IPS-18a (cell line): ENCODE measurements around the gene GMEB2.
"Not testable (repeated sequence)": the region's sequence is repeated elsewhere in the genome, so short reads cannot be mapped to it uniquely, and the experiment has no call there.

Source experiments
- H3K27ac ChIP-seq: one replicate; pipeline ENCODE4 v1.5.1; 2013; ENCODE audit warnings: low read length
- H3K27me3 ChIP-seq: one replicate; pipeline ENCODE4 v1.6.1; 2013; ENCODE audit warnings: mild to moderate bottlenecking, low read length; ENCODE audit not compliant: control insufficient read depth, insufficient read depth
- H3K36me3 ChIP-seq: one replicate; pipeline ENCODE4 v1.6.1; 2013; ENCODE audit warnings: low read depth, low read length; ENCODE audit not compliant: control insufficient read depth
- H3K4me1 ChIP-seq: one replicate; pipeline ENCODE4 v1.6.1; 2013; ENCODE audit warnings: low read depth, low read length; ENCODE audit not compliant: control insufficient read depth
- H3K4me3 ChIP-seq: one replicate; pipeline ENCODE4 v1.5.1; 2013; ENCODE audit warnings: low read length
- H3K9ac ChIP-seq: one replicate; pipeline ENCODE4 v1.6.1; 2013; ENCODE audit warnings: mild to moderate bottlenecking, low read length, moderate library complexity
- H3K9me3 ChIP-seq: one replicate; pipeline ENCODE4 v1.6.1; 2013; ENCODE audit warnings: low read depth, low read length; ENCODE audit not compliant: control insufficient read depth

Gene GMEB2

DNA sequence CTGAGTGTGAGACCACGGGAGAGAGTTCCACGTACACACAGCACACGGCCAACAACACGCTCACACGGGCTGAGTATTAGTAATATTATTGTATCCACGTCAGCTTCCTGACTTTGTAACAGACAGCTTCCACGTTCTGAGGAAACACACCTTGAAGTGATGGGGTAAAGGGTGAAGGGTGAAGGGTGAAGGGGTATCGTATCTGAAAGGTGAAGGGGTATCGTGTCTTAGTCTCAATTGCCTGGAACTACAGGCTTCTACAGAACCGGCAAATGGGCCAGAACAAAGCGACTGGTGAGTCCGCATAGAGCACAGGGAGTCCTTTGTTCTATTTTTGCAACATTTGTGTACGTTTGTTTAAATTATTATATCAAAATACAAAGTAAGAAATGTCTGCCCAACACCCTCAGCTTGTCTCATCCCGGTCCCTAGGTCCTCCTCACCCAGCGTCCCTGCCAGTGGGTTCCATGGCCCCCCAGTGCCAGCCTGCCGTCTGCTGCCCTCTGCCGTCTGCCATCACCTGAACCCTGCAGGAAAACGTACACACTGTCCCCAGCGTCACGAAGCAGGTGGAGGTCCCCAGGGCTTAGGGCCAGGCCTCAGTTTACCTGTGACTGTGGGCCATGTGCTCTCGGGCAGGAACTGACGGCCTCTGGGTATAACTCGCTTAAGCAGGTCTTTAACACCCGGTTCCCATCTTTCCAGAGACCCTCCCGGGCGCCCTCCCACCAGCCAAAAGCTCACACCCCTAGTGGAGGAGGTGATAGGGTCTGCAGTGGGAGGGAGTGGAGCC, 48.5 kb downstream of the GMEB2 start:
- no peak overlapping the region for H3K9ac ChIP-seq
- H3K27ac ChIP-seq = no peak overlapping the region
- H3K9me3 ChIP-seq = no peaks in the 10 kb centered on the region
- H3K4me3 ChIP-seq = no peak overlapping the region
- no peaks in the 10 kb centered on the region for H3K36me3 ChIP-seq
- H3K27me3 ChIP-seq = peaks cover 3% of the 10 kb centered on the region
- no peaks in the 10 kb centered on the region for H3K4me1 ChIP-seq

DNA sequence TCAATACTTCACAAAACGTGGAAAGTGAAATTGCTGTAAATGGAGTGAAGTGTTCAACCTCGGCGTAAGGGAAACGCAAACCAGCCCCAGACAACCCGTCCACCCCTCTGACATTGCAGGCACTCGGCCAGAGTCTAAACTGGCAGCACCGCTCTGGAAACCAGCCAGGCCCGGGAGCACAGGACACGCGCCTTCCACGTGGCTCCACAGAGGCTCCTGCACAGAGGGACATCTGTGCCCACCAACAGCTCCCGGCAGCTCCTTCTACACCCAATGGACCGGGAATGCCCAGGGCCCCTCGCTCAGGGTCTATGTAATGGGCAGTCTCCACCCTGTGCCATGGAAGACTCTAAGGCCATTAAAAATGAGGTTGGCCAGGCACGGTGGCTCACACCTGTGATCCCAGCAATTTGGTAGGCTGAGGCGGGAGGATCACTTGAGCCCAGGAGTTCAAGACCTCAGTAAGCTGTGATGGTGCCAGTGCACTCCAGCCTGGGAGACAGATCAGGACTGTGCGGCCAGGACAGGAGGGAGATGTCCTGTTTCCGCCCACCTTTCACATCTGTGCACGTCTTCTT, 49.5 kb downstream of the GMEB2 start:
- H3K4me1 ChIP-seq = no peaks in the 10 kb centered on the region
- peaks cover 6% of the 10 kb centered on the region for H3K27me3 ChIP-seq
- H3K9me3 ChIP-seq = no peaks in the 10 kb centered on the region
- H3K27ac ChIP-seq = no peak overlapping the region
- no peak overlapping the region for H3K9ac ChIP-seq
- H3K36me3 ChIP-seq = no peaks in the 10 kb centered on the region
- no peak overlapping the region for H3K4me3 ChIP-seq

- no peak overlapping the region for H3K9ac ChIP-seq
- no peaks in the 10 kb centered on the region for H3K9me3 ChIP-seq
Observed at GRCh38 chr20:63576311-63576710, 50.6 kb downstream of the GMEB2 start.

GRCh38 chr20:63574829-63575743, 51.8 kb downstream of the GMEB2 start:
- peaks cover 6% of the 10 kb centered on the region for H3K27me3 ChIP-seq
- no peak overlapping the region for H3K4me3 ChIP-seq
- H3K27ac ChIP-seq = no peak overlapping the region
- H3K9ac ChIP-seq = no peak overlapping the region
- H3K9me3 ChIP-seq = no peaks in the 10 kb centered on the region
- no peaks in the 10 kb centered on the region for H3K4me1 ChIP-seq
- H3K36me3 ChIP-seq = no peaks in the 10 kb centered on the region

More at GRCh38 chr20:63576311-63576710, 50.6 kb downstream of the GMEB2 start:
- H3K27me3 ChIP-seq = peaks cover 6% of the 10 kb centered on the region
- no peak overlapping the region for H3K4me3 ChIP-seq
- H3K27ac ChIP-seq = no peak overlapping the region
- no peaks in the 10 kb centered on the region for H3K36me3 ChIP-seq
- no peaks in the 10 kb centered on the region for H3K4me1 ChIP-seq

- Histone ChIP-seq H3K27ac (no peak within 1 kb of the TSS), H3K9me3 (no peaks in the 10 kb centered on the region), H3K27me3 (peaks cover 6% of the 10 kb centered on the region), H3K4me3 (peak within 1 kb of the TSS; percentile 66), H3K36me3 (no peaks in the 10 kb centered on the region), H3K9ac (no peak within 1 kb of the TSS), H3K4me1 (no peaks in the 10 kb centered on the region)
Observed at GRCh38 chr20:63574156-63574828, 52.6 kb downstream of the GMEB2 start, which contains the start of gene HELZ2. Gene HELZ2 (minus strand): TSS chr20:63574239. CDS start chr20:63572385, 1,854 bp downstream.

GRCh38 chr20:63573647-63574131, 53.2 kb downstream of the GMEB2 start:
- peaks cover 6% of the 10 kb centered on the region for H3K27me3 ChIP-seq
- no peaks in the 10 kb centered on the region for H3K9me3 ChIP-seq
- peak overlapping the region; percentile 66 for H3K4me3 ChIP-seq
- no peak overlapping the region for H3K9ac ChIP-seq
- no peaks in the 10 kb centered on the region for H3K4me1 ChIP-seq
- no peaks in the 10 kb centered on the region for H3K36me3 ChIP-seq
- no peak overlapping the region for H3K27ac ChIP-seq

DNA sequence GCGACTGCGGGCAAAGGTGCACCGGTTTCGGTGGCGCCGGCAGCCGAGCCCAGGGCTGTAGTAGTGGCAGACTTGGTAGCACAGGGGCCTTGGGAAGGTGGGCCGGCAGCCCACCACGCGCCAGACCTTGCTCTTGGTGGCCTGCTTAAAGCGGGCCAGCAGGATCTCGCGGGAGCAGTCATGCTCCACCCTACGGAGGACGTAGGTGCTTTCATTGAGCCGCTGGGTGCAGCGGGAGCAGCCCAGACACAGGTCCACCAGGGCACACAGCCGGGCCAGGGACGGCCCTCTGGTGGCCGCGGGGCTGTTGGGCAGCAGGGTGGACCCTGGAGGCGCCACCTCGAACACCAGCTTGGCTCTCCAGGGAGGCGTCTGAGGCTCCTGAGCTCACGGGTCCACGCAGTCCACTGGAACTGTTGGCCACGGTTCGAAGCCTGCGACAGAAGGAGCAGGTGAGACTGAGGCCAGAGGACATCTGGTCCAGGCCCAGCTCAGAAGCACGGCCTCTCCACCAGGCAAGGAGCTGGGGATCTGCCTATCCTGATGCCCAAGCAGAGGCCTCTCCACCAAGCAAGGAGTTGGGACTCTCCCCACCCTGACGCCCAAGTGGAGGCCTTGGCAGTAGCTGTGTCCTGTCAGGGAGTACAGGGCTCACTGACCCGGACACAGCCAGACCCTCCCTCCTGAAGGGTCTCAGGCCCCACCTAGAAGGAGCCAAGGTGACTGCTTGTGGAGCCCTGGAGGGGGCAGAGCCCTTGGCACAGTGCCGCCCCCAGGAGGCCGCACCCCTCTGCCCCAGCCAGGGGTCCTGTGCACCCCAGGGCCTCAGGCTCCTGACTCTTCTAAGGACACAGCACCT, 53.9 kb downstream of the GMEB2 start:
- peaks cover 6% of the 10 kb centered on the region for H3K27me3 ChIP-seq
- peak overlapping the region; percentile 66 for H3K4me3 ChIP-seq
- H3K27ac ChIP-seq = no peak overlapping the region
- H3K9me3 ChIP-seq = no peaks in the 10 kb centered on the region
- H3K4me1 ChIP-seq = no peaks in the 10 kb centered on the region
- no peak overlapping the region for H3K9ac ChIP-seq
- H3K36me3 ChIP-seq = no peaks in the 10 kb centered on the region

DNA sequence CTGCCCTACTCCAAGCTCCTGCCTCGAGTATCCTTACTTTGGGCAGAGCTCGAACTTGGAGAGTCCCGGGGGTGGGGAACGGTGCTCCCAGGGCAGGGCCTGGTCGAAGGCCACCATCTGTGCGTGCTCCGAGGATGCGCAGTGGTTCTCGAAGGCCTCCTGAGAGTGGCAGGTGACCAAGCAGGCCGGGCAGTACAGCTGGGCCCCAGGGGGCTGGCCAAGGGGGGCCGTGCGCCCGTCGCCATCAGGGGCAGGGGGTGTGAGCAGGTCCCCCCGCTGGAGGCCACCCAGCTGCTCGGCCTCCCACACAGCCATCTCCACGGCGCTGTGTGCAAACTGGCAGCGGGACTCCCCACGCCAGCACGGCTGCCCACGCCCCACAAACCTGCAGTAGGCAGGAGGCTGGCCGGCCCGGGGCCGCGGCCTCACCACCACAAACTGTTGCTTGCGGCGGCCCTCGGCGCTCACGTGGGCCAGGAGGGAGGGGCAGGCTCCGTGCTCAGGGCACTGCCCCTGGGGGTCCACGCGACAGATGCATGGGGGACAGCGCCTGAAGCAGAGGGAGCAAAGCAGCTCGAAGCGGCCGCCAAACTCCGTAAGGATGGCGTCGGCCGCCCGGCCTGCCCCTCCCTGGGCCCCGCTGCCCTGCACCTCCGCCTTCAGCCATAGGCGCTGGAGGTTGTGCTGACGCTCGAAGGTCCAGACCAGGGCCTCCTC, 54.7 kb downstream of the GMEB2 start:
- Histone ChIP-seq H3K27me3 (peaks cover 6% of the 10 kb centered on the region), H3K4me3 (no peak overlapping the region), H3K9ac (no peak overlapping the region), H3K9me3 (no peaks in the 10 kb centered on the region), H3K27ac (no peak overlapping the region), H3K4me1 (no peaks in the 10 kb centered on the region), H3K36me3 (no peaks in the 10 kb centered on the region)

DNA sequence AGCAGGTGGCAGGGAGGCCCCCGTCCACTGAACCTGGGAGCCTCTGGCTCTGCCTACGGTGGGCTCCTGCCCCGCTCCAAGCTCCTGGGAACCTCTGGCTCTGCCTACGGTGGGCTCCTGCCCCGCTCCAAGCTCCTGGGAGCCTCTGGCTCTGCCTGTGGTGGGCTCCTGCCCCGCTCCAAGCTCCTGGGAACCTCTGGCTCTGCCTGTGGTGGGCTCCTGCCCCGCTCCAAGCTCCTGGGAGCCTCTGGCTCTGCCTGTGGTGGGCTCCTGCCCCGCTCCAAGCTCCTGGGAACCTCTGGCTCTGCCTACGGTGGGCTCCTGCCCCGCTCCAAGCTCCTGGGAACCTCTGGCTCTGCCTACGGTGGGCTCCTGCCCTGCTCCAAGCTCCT, 55.8 kb downstream of the GMEB2 start:
- H3K27ac ChIP-seq, H3K9ac ChIP-seq, H3K36me3 ChIP-seq, H3K4me3 ChIP-seq, H3K4me1 ChIP-seq, H3K9me3 ChIP-seq, H3K27me3 ChIP-seq: not testable (repeated sequence)
